Measurements from ENCODE around the gene LVRN.

Gene LVRN

GRCh38 chr5:116025866-116026265 lies 63.6 kb downstream of the LVRN start:
- DNase-seq (ENCODE audit: low read depth in 2 of 2), result no peak

DNA sequence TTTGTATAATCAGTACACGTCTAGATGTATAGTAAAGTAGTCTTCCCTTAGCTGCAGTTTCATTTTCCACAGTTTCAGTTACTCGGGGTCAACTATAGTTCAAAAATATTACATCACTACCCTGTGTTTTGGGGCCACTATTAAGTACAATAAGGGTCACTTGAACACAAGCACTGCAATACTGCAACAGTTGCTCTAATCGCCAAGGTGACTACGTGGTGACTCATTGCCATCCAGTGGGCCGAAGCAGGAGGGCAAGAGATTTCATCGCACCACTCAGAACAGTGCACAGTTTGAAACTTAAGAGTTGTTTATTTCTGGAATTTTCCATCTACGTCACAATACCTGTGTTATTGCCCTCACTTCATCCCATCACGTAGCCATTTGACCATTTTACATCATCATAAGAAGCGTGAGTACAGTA lies 69.8 kb downstream of the LVRN start, which contains the start of gene ARL14EPL:
TSS of gene ARL14EPL (plus strand) at position 379 of the 424 bp plus-strand sequence. CDS start 18,994 bp downstream, outside the sequence.
- DNase-seq (ENCODE audit: low read depth in 2 of 2), result peak in 1 of 2 donors; percentile 15

- no peak for DNase-seq (ENCODE audit: low read depth in 2 of 2)
Observed at GRCh38 chr5:116032991-116033390, 70.7 kb downstream of the LVRN start.

GRCh38 chr5:116035123-116035522 lies 72.8 kb downstream of the LVRN start:
- DNase-seq (ENCODE audit: low read depth in 2 of 2), result no peak

- DNase-seq (ENCODE audit: low read depth in 2 of 2), result no peak
Observed at GRCh38 chr5:116037236-116037822, 75.1 kb downstream of the LVRN start.

DNA sequence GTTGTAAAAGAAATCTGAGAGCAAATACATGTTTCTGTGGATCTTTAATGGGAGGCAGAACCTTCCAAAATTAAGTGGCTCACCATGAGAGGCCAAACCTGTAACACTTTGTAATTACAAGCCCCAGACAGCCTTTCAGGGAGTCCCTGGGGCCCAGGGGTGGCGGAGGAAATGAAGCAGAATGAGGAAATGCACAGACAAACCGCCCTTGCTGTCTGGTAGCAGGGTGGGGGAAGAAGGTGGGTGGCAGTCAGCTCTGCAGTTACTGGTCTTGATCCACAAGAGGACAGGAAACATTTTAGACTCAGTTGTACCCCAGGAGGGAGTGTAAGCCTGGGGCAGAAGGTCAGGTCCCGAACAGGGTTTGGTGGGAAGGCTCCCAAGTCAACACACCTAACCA lies 76.5 kb downstream of the LVRN start:
- peak in 1 of 2 donors; percentile 21 for DNase-seq (ENCODE audit: low read depth in 2 of 2)

- no peak for DNase-seq (ENCODE audit: low read depth in 2 of 2)
Observed at GRCh38 chr5:116042375-116042774, 80.1 kb downstream of the LVRN start.

- DNase-seq (ENCODE audit: low read depth in 2 of 2), result no peak
Observed at GRCh38 chr5:116044073-116044472, 81.8 kb downstream of the LVRN start.

GRCh38 chr5:116045821-116046220 lies 83.5 kb downstream of the LVRN start:
- DNase-seq (ENCODE audit: low read depth in 2 of 2), result no peak

DNA sequence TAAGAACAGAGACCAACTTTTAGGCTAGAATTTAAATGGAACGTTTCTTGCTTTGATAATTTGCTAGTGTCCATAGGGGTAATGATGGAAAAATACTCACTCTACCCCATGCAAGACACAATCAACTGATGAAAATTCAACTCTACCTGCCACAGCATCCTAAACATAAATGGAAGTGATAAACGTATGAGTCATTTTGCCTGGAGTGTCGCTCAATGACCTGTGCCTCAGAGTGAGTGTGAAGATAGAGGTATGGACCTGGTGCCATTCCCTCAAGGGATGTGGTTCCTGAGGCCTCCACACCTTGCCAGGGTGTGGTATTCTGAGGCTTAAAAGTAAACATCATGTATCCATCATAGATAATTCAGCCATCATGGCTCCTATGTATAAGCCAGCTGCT lies 84.0 kb downstream of the LVRN start:
- DNase-seq (ENCODE audit: low read depth in 2 of 2), result no peak

DNA sequence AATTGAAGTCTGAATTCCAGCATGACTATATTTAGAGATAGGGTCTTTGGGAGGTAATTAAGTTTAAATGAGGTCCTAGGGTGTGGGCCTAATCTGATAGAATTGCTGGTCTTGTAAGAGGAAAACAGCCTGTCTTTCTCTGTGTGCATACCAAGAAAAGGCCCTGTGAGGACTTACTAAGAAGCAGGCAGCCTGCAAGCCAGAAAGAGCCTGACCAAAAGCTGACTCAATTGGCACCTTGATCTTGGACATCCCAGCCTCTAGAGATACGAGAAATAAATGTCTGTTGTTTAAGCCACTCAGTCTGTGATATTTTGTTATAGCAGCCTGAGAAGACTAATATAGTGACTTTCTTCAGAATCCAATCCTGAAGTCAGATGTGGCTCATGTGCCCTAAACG lies 84.5 kb downstream of the LVRN start:
- no peak for DNase-seq (ENCODE audit: low read depth in 2 of 2)

- DNase-seq (ENCODE audit: low read depth in 2 of 2), result no peak
Observed at GRCh38 chr5:116058346-116058936, 96.2 kb downstream of the LVRN start.

GRCh38 chr5:116062352-116062751 lies 100.1 kb downstream of the LVRN start:
- no peak for DNase-seq (ENCODE audit: low read depth in 2 of 2)

GRCh38 chr5:116063950-116064349 lies 101.7 kb downstream of the LVRN start:
- DNase-seq (ENCODE audit: low read depth in 2 of 2), result no peak

DNA sequence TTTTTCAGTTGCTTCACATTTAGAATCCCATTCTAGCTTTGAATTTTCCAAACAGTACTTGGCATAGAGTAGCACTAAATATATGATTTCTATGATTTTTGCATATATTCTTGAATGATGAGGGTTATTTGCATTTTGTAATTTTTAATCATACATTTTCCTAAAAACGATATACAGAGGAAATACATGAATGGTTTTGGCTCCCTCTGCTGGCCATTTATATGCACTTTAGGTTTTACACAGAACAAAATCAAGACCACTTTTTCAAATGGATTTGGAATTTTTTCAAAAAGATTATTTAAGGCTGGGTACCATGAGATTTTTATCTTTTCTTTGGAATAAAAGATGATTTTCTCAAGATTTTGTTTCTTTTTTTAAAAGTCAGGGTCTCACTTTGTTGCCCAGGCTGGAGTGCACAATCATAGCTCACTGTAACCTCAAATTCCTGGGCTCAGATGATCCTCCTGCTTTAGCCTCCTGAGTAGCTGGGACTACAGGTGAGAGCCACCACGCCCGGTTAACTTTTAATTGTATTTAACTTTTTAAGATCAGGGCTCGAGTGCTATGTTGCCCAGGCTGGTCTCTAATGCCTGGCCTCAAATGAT lies 105.9 kb downstream of the LVRN start:
- DNase-seq (ENCODE audit: low read depth in 2 of 2), result no peak

DNA sequence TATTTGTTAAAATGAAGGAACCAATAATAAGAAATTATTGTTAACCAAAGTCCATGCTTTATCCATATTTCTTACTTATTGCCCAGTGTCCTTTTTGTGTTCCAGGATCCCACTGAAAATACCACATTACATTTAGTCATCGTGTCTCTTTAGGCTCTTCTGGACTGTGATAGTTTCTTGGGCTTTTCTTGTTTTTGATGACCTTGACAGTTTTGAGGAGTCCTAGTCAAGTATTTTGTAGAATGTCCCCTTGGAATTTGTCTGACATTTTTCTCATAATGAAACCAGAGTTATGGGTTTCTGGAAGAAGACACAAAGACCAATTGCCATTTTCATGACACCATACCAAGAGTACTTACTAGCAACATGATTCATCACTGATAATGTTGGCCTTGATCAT lies 108.9 kb downstream of the LVRN start:
- no peak for DNase-seq (ENCODE audit: low read depth in 2 of 2)

DNA sequence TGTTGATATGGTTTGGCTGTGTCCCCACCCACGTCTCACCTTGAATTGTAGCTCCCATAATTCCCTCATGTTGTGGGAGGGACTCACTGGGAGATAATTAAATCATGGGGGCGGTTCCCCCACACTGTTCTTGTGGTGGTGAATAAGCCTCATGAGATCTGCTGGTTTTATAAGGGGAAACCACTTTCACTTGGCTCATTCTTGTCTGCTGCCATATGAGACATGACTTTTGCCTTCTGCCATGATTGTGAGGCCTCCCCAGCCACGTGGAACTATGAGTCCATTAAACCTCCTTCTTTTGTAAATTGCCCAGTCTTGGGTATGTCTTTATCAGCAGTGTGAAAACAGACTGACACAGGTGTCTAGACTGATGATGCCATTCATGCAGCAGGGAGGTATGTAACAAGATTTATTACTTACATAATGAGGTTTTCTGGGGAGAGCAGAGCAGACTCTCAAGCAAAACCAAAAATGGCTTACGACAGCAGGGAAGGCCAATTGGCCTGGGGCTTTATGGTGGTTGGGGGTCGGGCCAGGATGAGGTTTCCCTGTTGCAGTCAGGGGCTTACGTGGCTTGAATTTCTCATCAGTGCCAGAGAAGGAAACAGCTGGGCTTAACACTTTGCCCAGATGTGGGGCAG lies 113.0 kb downstream of the LVRN start:
- DNase-seq (ENCODE audit: low read depth in 2 of 2), result no peak

DNA sequence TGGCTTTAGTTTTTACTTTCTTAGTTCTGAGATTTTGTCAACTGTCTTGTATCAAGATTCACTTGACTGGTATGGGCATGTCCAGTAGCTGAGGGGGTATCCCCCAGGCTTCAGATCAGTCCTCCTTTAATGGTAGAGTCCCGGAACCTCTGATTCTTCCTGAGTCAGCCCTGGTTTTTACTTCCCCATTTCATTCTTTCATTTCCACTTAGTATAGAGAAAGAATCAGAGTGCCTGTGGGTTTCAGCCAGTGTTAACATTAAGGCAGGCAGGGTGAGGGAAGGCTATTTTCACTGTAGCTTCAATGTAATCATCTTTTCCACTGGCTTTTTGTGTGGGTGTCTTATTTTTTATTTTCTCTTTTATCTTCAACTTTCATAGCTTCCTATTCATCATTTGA lies 114.2 kb downstream of the LVRN start:
- DNase-seq (ENCODE audit: low read depth in 2 of 2), result no peak

Measured in stimulated activated CD8-positive, alpha-beta memory T cell treated with anti-CD3 and anti-CD28 coated beads, Interleukin-7, amount 100 ng/mL, for 4 hours (primary cell).